Measurements from ENCODE around the gene RBM10. TPM values are rescaled to one million over a fixed set of nuclear protein-coding genes. Genes with fewer than 3 reads are reported as not detected.

Gene RBM10
- total and polyA plus RNA-seq, 2 donors = 22.4 to 34.7 TPM

- WGBS = 89% methylated on average over 6 of the region's 6 CpGs
- no peak for DNase-seq (ENCODE audit: extremely low spot score)
- Histone ChIP-seq H3K27ac (ENCODE audit: low read depth) (no peak overlapping the region), H3K4me1 (ENCODE audit: insufficient read depth) (no peaks in the 10 kb centered on the region), H3K36me3 (ENCODE audit: insufficient read depth) (no peaks in the 10 kb centered on the region), H3K4me3 (ENCODE audit: low read depth, low read length) (no peak overlapping the region)
Observed at GRCh38 chrX:47138171-47138570, 6.8 kb upstream of the RBM10 start.

- WGBS = 3% methylated on average over 43 of the region's 46 CpGs
- Histone ChIP-seq H3K36me3 (ENCODE audit: insufficient read depth) (no peaks in the 10 kb centered on the region), H3K4me1 (ENCODE audit: insufficient read depth) (peaks cover 1% of the 10 kb centered on the region), H3K27ac (ENCODE audit: low read depth) (peak overlapping the region; percentile 83), H3K4me3 (ENCODE audit: low read depth, low read length) (peak overlapping the region; percentile 63)
- DNase-seq (ENCODE audit: extremely low spot score) = no peak
Observed at GRCh38 chrX:47143894-47144625, 961 bp upstream of the RBM10 start.

GRCh38 chrX:47145395-47146120 lies 537 bp downstream of the RBM10 start:
- DNase-seq (ENCODE audit: extremely low spot score) = no peak
- no peaks in the 10 kb centered on the region for H3K36me3 ChIP-seq (ENCODE audit: insufficient read depth)
- WGBS = under 1% methylated on average over 39 of the region's 39 CpGs
- peaks cover 1% of the 10 kb centered on the region for H3K4me1 ChIP-seq (ENCODE audit: insufficient read depth)
- H3K4me3 ChIP-seq (ENCODE audit: low read depth, low read length) = peak overlapping the region; percentile 63
- peak overlapping the region; percentile 98 for H3K27ac ChIP-seq (ENCODE audit: low read depth)

- no peak for DNase-seq (ENCODE audit: extremely low spot score)
- WGBS = 7% methylated on average over 10 of the region's 10 CpGs
- Histone ChIP-seq H3K4me1 (ENCODE audit: insufficient read depth) (peaks cover 1% of the 10 kb centered on the region), H3K36me3 (ENCODE audit: insufficient read depth) (no peaks in the 10 kb centered on the region), H3K27ac (ENCODE audit: low read depth) (peak overlapping the region; percentile 47), H3K4me3 (ENCODE audit: low read depth, low read length) (peak overlapping the region; percentile 63)
Observed at GRCh38 chrX:47146121-47146935, 1.3 kb downstream of the RBM10 start.

GRCh38 chrX:47146936-47147859 lies 2.2 kb downstream of the RBM10 start:
- Histone ChIP-seq H3K4me3 (ENCODE audit: low read depth, low read length) (no peak overlapping the region), H3K4me1 (ENCODE audit: insufficient read depth) (peaks cover 1% of the 10 kb centered on the region), H3K27ac (ENCODE audit: low read depth) (no peak overlapping the region), H3K36me3 (ENCODE audit: insufficient read depth) (no peaks in the 10 kb centered on the region)
- DNase-seq (ENCODE audit: extremely low spot score) = no peak
- WGBS = 81% methylated on average over 12 of the region's 12 CpGs

- Histone ChIP-seq H3K27ac (ENCODE audit: low read depth) (no peak overlapping the region), H3K4me1 (ENCODE audit: insufficient read depth) (peaks cover 1% of the 10 kb centered on the region), H3K36me3 (ENCODE audit: insufficient read depth) (no peaks in the 10 kb centered on the region), H3K4me3 (ENCODE audit: low read depth, low read length) (no peak overlapping the region)
- WGBS = 66% methylated on average over 2 of the region's 2 CpGs
- DNase-seq (ENCODE audit: extremely low spot score) = no peak
Observed at GRCh38 chrX:47148946-47149345, 3.9 kb downstream of the RBM10 start.

- Histone ChIP-seq H3K4me1 (ENCODE audit: insufficient read depth) (peaks cover 1% of the 10 kb centered on the region), H3K4me3 (ENCODE audit: low read depth, low read length) (no peak overlapping the region), H3K27ac (ENCODE audit: low read depth) (no peak overlapping the region), H3K36me3 (ENCODE audit: insufficient read depth) (no peaks in the 10 kb centered on the region)
- DNase-seq (ENCODE audit: extremely low spot score) = no peak
Observed at GRCh38 chrX:47151435-47151834, 6.4 kb downstream of the RBM10 start.

GRCh38 chrX:47156611-47157520 lies 11.8 kb downstream of the RBM10 start:
- no peak overlapping the region for H3K4me3 ChIP-seq (ENCODE audit: low read depth, low read length)
- no peak overlapping the region for H3K27ac ChIP-seq (ENCODE audit: low read depth)
- H3K4me1 ChIP-seq (ENCODE audit: insufficient read depth) = no peaks in the 10 kb centered on the region
- WGBS = 94% methylated on average over 26 of the region's 26 CpGs
- no peaks in the 10 kb centered on the region for H3K36me3 ChIP-seq (ENCODE audit: insufficient read depth)
- no peak for DNase-seq (ENCODE audit: extremely low spot score)

- Histone ChIP-seq H3K4me3 (ENCODE audit: low read depth, low read length) (no peak overlapping the region), H3K27ac (ENCODE audit: low read depth) (no peak overlapping the region), H3K36me3 (ENCODE audit: insufficient read depth) (no peaks in the 10 kb centered on the region), H3K4me1 (ENCODE audit: insufficient read depth) (no peaks in the 10 kb centered on the region)
- 95% methylated on average over 16 of the region's 16 CpGs for WGBS
- no peak for DNase-seq (ENCODE audit: extremely low spot score)
Observed at GRCh38 chrX:47158131-47158530, 13.1 kb downstream of the RBM10 start.

GRCh38 chrX:47158781-47159180 lies 13.8 kb downstream of the RBM10 start:
- Histone ChIP-seq H3K4me1 (ENCODE audit: insufficient read depth) (no peaks in the 10 kb centered on the region), H3K4me3 (ENCODE audit: low read depth, low read length) (no peak overlapping the region), H3K36me3 (ENCODE audit: insufficient read depth) (no peaks in the 10 kb centered on the region), H3K27ac (ENCODE audit: low read depth) (no peak overlapping the region)
- WGBS = over 99% methylated on average over 5 of the region's 5 CpGs
- no peak for DNase-seq (ENCODE audit: extremely low spot score)

- no peaks in the 10 kb centered on the region for H3K36me3 ChIP-seq (ENCODE audit: insufficient read depth)
- DNase-seq (ENCODE audit: extremely low spot score) = no peak
- H3K4me3 ChIP-seq (ENCODE audit: low read depth, low read length) = no peak overlapping the region
- H3K4me1 ChIP-seq (ENCODE audit: insufficient read depth) = no peaks in the 10 kb centered on the region
- WGBS = 69% methylated on average over 4 of the region's 4 CpGs
- H3K27ac ChIP-seq (ENCODE audit: low read depth) = no peak overlapping the region
Observed at GRCh38 chrX:47160781-47161180, 15.8 kb downstream of the RBM10 start.

- DNase-seq (ENCODE audit: extremely low spot score) = no peak
- Histone ChIP-seq H3K27ac (ENCODE audit: low read depth) (no peak overlapping the region), H3K36me3 (ENCODE audit: insufficient read depth) (no peaks in the 10 kb centered on the region), H3K4me1 (ENCODE audit: insufficient read depth) (no peaks in the 10 kb centered on the region), H3K4me3 (ENCODE audit: low read depth, low read length) (no peak overlapping the region)
- WGBS = 99% methylated on average over 5 of the region's 5 CpGs
Observed at GRCh38 chrX:47162927-47163583, 18.0 kb downstream of the RBM10 start.

Measured in urinary bladder (tissue), 4 donors.